Endodermal cell (in vitro differentiated cells): ENCODE measurements around the gene AICDA. TPM values are rescaled to one million over a fixed set of nuclear protein-coding genes. Genes with fewer than 3 reads are reported as not detected.
"Not testable (repeated sequence)": the region's sequence is repeated elsewhere in the genome, so short reads cannot be mapped to it uniquely, and the experiment has no call there.

Experiments used
- DNase-seq: peaks from one replicate; pipeline ENCODE4 v3.0.0-alpha.2; 2017
- H3K27ac ChIP-seq: 2 replicates; pipeline ENCODE4 v1.5.1; 2013; ENCODE audit warnings: mild to moderate bottlenecking, low read depth, low read length, moderate library complexity
- H3K27me3 ChIP-seq: 2 replicates; pipeline ENCODE4 v1.6.1; 2013; ENCODE audit warnings: mild to moderate bottlenecking, low read length, moderate library complexity; ENCODE audit not compliant: insufficient read depth, control insufficient read depth, poor library complexity, severe bottlenecking
- H3K36me3 ChIP-seq: 2 replicates; pipeline ENCODE4 v1.7.0; 2013; ENCODE audit warnings: mild to moderate bottlenecking, low read length, moderate library complexity; ENCODE audit not compliant: control insufficient read depth, insufficient read depth
- H3K4me1 ChIP-seq: one replicate; pipeline ENCODE4 v1.7.0; 2013; ENCODE audit warnings: low read length; ENCODE audit not compliant: control insufficient read depth, insufficient read depth
- H3K4me3 ChIP-seq: 2 replicates; pipeline ENCODE4 v1.5.1; 2013; ENCODE audit warnings: mild to moderate bottlenecking, low read length, moderate library complexity
- H3K9ac ChIP-seq: 2 replicates; pipeline ENCODE4 v1.6.1; 2013; ENCODE audit warnings: mild to moderate bottlenecking, low read length, moderate library complexity; ENCODE audit not compliant: poor library complexity, severe bottlenecking; ENCODE audit errors: extremely low read depth
- H3K9me3 ChIP-seq: 2 replicates; pipeline ENCODE4 v1.6.1; 2013; ENCODE audit warnings: mild to moderate bottlenecking, low read length, moderate library complexity; ENCODE audit not compliant: control insufficient read depth
- H3K27ac Mint-ChIP-seq: 2 replicates; pipeline ENCODE4 v1.8.0; 2020; ENCODE audit warnings: mixed read lengths
- H3K27me3 Mint-ChIP-seq: 2 replicates; pipeline ENCODE4 v1.8.0; 2021; ENCODE audit warnings: mild to moderate bottlenecking, mixed read lengths; ENCODE audit not compliant: insufficient read depth
- H3K36me3 Mint-ChIP-seq: 2 replicates; pipeline ENCODE4 v1.8.0; 2020; ENCODE audit warnings: low read depth, mixed read lengths
- H3K4me1 Mint-ChIP-seq: 2 replicates; pipeline ENCODE4 v1.8.0; 2020; ENCODE audit warnings: mixed read lengths
- H3K4me3 Mint-ChIP-seq: 2 replicates; pipeline ENCODE4 v1.8.0; 2020; ENCODE audit warnings: mild to moderate bottlenecking, moderate library complexity, mixed read lengths
- H3K9me3 Mint-ChIP-seq: 2 replicates; pipeline ENCODE4 v1.8.0; 2020; ENCODE audit warnings: mild to moderate bottlenecking, mixed read lengths
- CTCF ChIP-seq: fragments of 200-600 bp; sonication (generic); conservative IDR thresholded peaks from 2 replicates; pipeline ENCODE4 v1.5.0; 2021; ENCODE audit warnings: antibody characterized with exemption, mild to moderate bottlenecking
- WGBS, 2 experiments: methylation state at CpG; one replicate each; pipeline versions ENCODE4 v1.1.5 to v1.1.7; 2013; ENCODE audit warnings: missing lambda C conversion rate in 2 of 2, mixed read lengths in 1 of 2; ENCODE audit not compliant: insufficient coverage in 1 of 2, insufficient read length in 1 of 2; 5-methylcytosine and 5-hydroxymethylcytosine counted together
- total RNA-seq, 2 donors: library from RNA; stranded (reverse); fragmentation: NEBNext Ultra II Directional in 1 of 2; extraction: Animal tissue kit (Norgen Biotek cat#: 25700) in 1 of 2; gene quantifications; 2 replicates in 1 of 2; 3 replicates in 1 of 2; pipeline ENCODE4 v1.2.1, GENCODE V29; 2021

The AICDA gene
- total RNA-seq, 2 donors from 2014 or later, result not detected

GRCh38 chr12:8577879-8578278 lies 34.8 kb downstream of the AICDA start:
- Mint-ChIP-seq H3K27ac (no peak overlapping the region), H3K9me3 (no peaks in the 10 kb centered on the region), H3K4me1 (peaks cover 16% of the 10 kb centered on the region), H3K27me3 (no peaks in the 10 kb centered on the region), H3K4me3 (no peak overlapping the region), H3K36me3 (no peaks in the 10 kb centered on the region)
- peaks cover 2% of the 10 kb centered on the region for H3K4me1 ChIP-seq
- no peaks in the 10 kb centered on the region for H3K9me3 ChIP-seq
- H3K9ac ChIP-seq, result no peak overlapping the region
- no peak overlapping the region for H3K4me3 ChIP-seq
- TF ChIP-seq CTCF, result peak; percentile 51
- H3K27me3 ChIP-seq, result no peaks in the 10 kb centered on the region
- no peak overlapping the region for H3K27ac ChIP-seq
- DNase-seq, result no peak
- no peaks in the 10 kb centered on the region for H3K36me3 ChIP-seq
- WGBS, 2 experiments, result 91 to 100% methylated on average over 3 of the region's 3 CpGs

- Histone ChIP-seq H3K9me3 (peaks cover 4% of the 10 kb centered on the region), H3K36me3 (no peaks in the 10 kb centered on the region), H3K27me3 (no peaks in the 10 kb centered on the region), H3K27ac (no peak overlapping the region), H3K4me1 (no peaks in the 10 kb centered on the region), H3K9ac (no peak overlapping the region), H3K4me3 (no peak overlapping the region)
- WGBS, 2 experiments, result 84% methylated on average over 2 of the region's 2 CpGs
- Mint-ChIP-seq H3K27ac (no peak overlapping the region), H3K4me1 (peaks cover 1% of the 10 kb centered on the region), H3K27me3 (no peaks in the 10 kb centered on the region), H3K9me3 (peaks cover 2% of the 10 kb centered on the region), H3K36me3 (no peaks in the 10 kb centered on the region), H3K4me3 (no peak overlapping the region)
- no peak for DNase-seq
- no peak for TF ChIP-seq CTCF
Measured at GRCh38 chr12:8572507-8572906, 40.2 kb downstream of the AICDA start.

GRCh38 chr12:8566525-8566924 lies 46.1 kb downstream of the AICDA start:
- Mint-ChIP-seq H3K27ac (no peak overlapping the region), H3K4me1 (peaks cover 8% of the 10 kb centered on the region), H3K36me3 (no peaks in the 10 kb centered on the region), H3K4me3 (no peak overlapping the region), H3K9me3 (peaks cover 21% of the 10 kb centered on the region), H3K27me3 (peaks cover 13% of the 10 kb centered on the region)
- peaks cover 19% of the 10 kb centered on the region for H3K9me3 ChIP-seq
- no peaks in the 10 kb centered on the region for H3K36me3 ChIP-seq
- no peaks in the 10 kb centered on the region for H3K27me3 ChIP-seq
- TF ChIP-seq CTCF, result peak; percentile 67
- H3K9ac ChIP-seq, result no peak overlapping the region
- H3K4me3 ChIP-seq, result no peak overlapping the region
- H3K4me1 ChIP-seq, result no peaks in the 10 kb centered on the region
- no peak overlapping the region for H3K27ac ChIP-seq
- no peak for DNase-seq

GRCh38 chr12:8566052-8566451 lies 46.6 kb downstream of the AICDA start:
- peaks cover 26% of the 10 kb centered on the region for H3K9me3 Mint-ChIP-seq
- not testable (repeated sequence) for H3K9ac ChIP-seq, H3K4me1 ChIP-seq, DNase-seq, H3K4me3 ChIP-seq, H3K36me3 ChIP-seq, H3K27ac Mint-ChIP-seq, H3K27ac ChIP-seq, H3K4me1 Mint-ChIP-seq, H3K27me3 ChIP-seq, H3K36me3 Mint-ChIP-seq, H3K4me3 Mint-ChIP-seq
- peaks cover 13% of the 10 kb centered on the region for H3K27me3 Mint-ChIP-seq
- peaks cover 24% of the 10 kb centered on the region for H3K9me3 ChIP-seq
- 100% methylated on average over 1 of the region's 2 CpGs; no CpG with 5 or more reads in 1 of the 2 experiments for WGBS, 2 experiments
